HS-5 (cell line): ENCODE data around the gene QPRT.
"Not testable (repeated sequence)": the region's sequence is repeated elsewhere in the genome, so short reads cannot be mapped to it uniquely, and the experiment has no call there.

Experiments
- DNase-seq: peaks from one replicate; pipeline ENCODE4 v3.0.0-alpha.2; 2012; ENCODE audit warnings: low read depth

Gene QPRT

DNA sequence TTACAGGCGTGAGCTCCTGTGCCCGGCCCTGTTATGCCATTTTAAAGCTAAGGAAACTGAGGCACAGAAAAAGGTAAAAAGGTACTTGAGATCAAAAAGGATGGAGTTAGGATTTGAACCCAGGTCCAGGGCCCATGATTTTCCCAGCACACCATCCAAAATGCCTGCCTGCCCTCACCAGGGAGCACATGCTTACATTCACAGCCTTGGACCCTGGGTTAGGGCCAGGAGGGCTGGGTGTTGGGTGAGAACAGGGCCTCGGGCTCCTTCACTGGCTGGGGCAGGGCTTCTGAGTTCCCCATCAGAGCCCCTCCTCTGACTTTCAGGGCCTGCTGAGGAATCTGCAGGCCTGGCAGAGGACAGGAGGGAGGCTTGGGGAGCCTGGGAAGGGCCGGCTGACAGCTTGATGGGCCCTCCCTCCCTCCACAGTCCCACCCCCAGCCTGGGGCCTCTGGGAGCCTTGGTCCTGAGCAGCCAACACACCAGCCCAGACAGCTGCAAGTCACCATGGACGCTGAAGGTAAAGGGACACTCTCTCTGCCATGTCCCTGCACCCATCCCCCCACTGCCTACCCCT lies at the start of gene QPRT:
Gene QPRT, plus strand, starts transcription at position 490 of the 577 bp plus-strand sequence. Its CDS starts 18 bp downstream, at position 508.
- no peak for DNase-seq

DNA sequence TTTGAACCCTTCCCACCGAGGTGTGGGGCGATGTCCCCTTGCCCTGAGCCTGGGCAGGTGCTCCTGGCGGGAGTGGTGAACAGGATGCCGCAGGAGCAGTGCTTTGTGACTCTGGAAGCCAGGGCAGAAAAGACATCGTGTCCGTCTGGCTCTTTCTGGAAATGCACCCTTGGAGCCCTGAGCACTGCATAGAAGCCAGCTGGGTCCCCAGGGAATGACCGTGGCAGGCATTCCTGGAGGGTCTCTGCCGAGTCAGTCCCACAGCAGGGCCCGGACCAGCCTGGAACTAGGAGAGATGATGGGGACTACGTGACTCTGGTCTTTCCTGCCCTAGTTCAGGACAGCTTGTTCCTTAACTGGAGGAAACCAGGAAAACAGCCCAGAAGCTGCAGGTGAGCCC lies 49.7 kb upstream of the QPRT start:
- DNase-seq, result not testable (repeated sequence)

DNA sequence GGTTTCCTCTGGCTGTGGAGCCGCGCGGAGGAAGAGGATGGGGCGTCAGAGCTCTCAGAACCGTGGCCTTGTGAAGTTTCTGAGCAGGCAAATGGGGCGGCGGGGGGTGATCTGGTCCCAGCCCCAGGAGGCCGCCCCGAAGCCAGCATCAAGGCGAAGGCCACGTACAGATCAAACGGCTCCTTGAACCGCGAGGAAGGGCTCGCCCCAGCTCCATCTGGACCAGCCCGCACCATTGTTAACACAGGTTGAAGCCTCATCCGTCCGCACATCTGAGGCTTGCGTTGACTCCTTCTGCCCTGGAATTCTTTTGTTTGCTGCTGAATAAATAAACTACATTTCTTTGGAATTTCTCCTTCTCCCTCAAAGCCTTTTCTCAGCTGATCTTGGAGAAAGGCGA lies 47.3 kb upstream of the QPRT start:
- DNase-seq, result not testable (repeated sequence)

DNA sequence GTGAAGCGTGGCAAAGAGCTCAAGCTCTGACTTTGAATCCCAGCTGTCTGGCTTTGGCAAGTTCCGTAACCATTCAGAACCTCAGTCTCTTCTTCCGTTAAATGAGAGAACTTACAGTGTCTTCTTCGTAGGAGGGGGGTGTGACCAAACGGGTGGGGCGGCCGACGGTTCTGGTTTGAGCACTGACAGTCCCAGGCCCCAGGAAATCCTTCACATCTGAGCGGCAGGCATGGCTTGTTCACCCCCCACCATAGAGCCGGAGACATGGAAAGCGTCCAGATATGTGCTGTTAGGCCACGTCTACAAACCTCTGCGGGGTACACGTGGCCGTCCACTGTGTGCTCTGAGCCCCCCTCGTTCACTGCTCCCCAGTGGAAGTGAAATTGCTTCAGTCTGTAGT lies 43.1 kb upstream of the QPRT start:
- not testable (repeated sequence) for DNase-seq

DNA sequence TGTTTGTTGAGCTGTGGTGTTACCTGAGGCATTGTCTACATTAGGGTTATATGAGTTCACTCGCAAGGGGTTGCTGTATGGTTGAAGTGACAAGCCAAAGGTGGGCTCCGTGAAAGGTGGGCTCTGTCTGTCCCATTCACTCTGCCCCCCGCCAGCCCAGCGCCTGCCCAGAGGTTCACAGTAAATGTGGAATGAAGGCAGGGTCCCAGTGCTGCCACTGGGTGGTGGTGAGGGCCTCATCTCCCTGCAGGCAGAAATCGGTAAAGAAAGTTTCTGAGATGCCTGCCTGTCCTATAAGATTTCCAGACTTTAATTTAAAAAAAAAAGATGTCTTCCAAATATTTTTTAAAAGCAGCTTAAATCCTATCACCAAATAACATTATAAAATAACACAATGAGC lies 42.6 kb upstream of the QPRT start:
- DNase-seq, result not testable (repeated sequence)

DNA sequence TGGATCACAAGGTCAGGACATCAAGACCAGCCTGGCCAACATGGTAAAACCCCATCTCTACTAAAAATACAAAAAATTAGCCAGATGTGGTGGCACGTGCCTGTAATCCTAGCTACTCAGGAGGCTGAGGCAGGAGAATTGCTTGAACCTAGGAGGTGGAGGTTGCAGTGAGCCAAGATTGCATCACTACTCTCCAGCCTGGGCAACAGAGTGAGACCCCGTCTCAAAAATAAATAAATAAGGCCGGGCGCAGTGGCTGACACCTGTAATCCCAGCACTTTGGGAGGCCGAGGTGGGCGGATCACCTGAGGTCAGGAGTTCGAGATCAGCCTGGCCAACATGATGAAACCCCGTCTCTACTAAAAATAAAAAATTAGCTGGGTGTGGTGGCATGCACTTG lies 40.2 kb upstream of the QPRT start:
- DNase-seq, result not testable (repeated sequence)

DNA sequence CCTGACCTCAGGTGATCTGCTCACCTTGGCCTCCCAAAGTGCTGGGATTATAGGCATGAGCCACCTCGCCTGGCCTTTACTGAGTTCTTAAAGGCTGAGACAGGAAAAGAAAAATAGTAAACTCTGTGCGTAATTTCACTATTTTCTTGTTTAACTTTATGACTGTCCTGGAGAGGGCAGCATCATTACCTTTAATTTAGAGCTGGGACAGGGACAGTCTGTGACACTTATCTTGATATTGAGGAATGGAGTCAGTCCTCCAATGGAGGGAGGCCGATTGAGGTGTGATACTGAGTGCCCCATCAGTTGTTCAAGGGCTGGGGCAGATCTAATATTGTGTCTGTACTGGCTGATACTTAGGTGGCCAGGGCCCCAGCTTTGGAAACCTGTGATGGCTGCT lies 37.4 kb upstream of the QPRT start:
- no peak for DNase-seq

DNA sequence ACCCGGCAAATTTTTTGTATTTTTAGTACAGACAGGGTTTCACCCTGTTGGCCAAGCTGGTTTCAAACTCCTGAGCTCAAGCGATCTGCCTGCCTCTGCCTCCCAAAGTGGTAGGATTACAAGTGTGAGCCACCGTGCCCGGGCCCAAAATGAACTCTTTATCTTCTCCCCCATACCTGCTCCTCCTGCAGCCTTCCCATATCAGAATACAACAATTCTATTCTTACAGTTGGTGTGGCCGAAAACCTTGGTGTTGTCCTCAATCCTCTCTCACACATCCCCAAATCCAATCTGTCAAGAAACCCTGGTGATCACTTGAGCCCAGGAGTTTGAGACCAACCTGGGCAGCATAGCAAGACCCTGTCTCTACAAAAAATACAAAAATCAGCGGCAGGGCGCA lies 35.4 kb upstream of the QPRT start:
- no peak for DNase-seq

DNA sequence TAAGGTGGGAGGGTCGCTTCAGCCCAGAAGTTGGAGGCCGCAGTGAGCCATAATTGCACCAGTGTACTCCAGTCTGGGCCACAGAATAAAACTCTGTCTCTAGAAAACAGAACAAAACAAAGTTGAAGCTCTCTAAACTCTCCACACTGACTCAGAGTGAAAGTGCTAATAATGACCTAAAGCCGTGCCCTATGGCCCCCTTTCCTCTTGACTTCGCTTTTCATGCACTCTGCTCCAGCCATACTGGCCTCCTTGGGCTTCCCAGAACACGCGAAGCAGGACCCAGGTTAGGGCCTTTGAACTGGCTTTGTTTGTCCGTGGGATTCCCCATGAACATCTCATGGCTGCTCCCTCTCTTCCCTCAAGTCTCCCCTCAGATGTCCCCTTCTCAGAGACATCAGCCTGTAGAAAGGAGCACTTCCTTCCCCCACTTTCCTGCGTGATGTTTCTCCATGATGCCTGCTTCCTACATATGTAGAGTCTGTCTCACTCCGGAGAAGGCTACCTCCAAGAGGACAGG lies 34.6 kb upstream of the QPRT start:
- DNase-seq, result no peak

DNA sequence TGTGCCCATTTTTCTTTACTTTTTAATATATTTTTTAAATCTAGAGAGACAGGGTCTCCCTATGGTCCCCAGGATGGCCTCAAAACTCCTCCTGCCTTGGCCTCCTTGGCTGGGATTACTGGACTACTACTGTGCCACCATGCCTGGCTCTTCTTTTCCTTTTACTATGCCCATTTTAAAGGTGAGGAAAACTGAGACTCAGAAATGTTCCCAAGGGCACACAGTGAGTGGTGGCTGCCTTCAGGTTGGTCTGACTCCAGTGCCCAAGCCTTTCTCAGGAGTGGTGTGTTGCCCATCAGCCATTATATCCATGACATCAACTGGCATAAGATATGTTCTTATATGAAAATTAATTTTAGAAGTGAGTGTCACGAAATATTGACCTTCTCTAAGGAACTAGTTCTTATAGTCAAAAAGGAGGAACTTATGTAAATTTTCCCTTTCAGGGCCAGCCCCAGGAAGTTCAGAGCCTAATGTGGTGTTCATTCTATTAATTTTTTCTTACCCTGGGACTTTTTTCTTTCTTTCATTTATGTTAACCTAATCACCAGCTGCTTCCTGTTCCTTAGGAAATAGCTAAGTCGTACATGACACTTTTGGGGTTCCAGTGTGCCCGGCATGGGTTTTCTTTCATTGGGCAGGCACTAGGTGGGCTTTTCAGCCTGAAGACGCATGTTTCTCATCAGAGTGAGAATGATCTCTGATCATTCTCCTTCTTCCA lies 33.8 kb upstream of the QPRT start:
- DNase-seq, result no peak

DNA sequence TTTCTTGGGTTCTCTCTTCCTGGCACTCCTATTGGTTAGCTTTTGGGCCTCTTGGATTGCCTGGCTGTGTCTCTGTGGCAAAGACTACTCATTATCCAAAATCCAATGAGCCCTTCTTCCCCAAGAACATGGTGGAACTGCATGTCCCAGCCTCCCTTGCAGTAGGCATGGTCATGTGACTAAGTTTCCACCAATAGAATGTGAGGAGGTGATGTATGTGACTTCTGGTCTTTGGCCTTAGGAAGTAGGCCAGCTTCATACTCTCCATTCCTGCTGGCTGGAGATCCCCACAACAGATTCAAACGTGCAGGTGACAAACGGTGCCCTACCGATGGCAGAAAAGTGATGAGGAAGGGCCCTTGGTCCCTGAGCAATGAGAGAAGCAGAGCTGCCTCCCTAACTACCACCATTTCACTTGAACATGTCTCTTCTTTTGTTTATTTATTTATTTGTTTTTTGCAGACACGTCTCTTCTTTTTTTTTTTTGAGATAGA lies 33.2 kb upstream of the QPRT start:
- DNase-seq, result no peak

DNA sequence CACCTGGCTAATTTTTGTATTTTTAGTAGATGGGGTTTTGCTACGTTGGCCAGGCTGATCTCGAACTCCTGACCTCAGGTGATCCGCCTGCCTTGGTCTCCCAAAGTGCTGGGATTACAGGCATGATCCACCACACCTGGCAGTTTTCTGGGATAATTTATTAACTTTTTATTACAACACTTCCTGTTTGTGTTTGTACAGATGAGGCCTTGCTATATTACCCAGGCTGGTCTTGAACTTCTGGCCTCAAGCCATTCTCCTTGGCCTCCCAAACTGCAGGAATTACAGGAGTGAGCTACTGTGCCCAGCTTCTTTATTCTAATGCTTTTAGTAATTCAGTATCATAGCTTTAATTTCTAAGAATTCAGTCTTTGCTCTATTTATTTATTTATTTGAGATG lies 32.0 kb upstream of the QPRT start:
- DNase-seq, result no peak

DNA sequence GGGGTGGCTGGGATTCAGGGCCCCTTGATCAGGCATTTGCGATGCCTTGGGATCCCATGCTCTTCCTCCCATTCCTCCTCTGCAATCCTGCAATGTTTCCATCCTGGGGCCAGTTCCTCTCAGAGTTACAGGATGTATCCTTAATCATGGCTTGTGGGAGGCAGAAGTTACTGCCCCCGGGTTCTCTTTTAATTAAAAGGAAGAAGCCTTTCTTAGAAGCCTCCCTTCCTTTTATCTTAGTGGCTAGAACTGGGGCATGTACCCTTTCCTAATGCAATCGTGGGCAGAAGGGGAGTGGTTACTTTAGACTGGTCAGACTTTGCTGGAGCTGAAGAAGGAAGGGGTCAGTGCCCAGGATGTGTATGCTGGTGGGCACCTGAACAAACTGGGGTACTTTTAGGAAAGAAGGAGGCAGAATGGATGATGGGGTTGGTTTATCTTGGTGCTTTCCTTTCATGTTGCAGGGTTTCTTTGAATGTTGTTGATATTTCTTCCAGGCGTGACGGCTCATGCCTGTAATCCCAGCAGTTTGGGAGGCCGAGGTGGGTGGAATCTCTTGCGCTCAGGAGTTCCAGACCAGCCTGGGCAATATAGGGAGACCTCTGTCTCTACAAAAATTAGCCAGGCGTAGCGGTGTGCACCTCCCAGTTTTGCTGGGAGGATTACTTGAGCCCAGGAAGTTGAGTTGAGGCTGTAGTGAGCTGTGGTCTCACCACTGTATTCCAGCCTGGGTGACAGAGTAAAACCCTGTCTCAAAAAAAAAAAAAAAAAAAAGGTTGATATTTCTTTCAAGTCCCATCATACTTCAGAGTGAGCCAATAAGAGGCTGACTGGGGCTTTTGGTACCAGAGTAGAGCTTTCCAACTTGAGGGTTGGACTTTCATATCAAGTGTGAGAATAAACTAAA lies 29.1 kb upstream of the QPRT start:
- DNase-seq, result no peak

DNA sequence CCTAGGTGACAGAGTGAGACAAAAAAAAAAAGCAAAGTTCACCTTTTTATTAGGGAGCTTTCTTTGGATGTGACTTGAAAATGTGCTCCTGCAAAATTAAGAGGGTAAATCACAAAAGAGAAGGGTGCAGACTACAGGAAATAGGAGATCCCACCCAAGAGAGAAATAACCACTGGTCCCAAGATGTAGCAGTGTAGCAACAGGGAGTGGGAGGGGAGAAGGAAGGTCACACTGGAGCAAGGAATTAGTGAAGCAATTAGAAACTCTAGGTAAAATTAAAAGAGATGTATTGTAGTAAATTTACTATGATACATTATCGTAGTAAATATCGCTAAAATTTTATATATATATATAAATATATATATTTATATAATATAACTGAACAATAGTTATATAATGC lies 28.2 kb upstream of the QPRT start:
- no peak for DNase-seq

DNA sequence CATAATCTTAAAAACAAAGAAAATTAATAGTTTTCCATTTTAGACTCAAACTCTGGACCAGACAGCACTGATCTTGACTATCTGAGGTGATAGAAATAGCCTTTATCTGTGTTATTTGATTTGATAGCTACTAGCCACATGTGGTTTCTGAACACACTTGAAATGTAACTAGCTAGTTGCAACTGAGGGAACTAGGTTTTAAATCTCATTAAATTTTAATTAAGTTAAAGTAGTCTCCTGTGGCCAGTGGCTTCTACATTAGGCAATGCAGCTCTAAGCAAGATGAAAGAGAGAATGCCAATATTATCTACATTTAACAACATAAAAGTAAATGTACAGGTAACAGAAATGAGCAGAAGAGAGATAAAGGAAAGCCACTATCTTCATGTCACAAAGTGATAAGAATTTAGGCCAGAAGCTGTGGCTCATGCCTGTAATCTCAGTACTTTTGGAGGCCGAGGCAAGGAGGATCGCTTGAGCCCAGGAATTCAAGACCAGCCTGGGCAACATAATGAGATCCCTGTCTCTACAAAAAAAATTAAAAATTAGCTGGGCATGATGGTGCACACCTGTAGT lies 27.1 kb upstream of the QPRT start:
- no peak for DNase-seq

DNA sequence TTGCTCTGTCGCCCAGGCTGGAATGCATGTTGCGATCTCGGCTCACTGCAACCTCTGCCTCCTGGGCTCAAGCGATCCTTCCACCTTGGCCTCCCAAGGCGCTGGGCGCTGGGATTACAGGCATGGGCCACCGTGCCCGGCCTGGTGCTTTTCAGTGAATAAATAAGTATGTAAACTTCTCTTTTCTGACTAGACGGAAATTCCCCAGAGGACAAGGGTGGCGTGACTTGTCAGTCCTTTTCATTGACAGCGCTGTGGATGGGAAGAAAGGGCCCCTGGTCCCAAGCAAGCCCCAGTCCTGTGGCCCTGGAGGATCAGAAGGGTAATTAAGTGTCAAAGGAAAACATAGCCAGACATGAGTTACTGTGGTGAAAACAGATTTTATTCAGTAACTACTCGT lies 25.5 kb upstream of the QPRT start:
- DNase-seq, result no peak

DNA sequence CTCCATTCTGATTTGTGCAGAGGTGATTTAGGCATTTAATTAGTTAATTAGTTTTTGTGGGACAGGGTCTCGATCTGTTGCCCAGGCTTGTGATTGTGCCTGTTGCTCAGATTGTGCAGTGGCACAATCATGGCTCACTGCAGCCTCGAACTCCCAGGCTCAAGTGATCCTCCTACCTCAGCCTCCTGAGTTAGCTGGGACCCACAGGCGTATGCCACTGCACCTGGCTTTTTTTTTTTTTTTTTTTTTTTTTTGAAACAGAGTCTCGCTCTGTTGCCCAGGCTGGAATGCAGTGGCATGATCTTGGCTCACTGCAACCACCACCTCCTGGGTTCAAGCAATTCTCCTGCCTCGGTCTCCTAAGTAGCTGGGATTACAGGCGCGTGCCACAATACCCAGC lies 25.1 kb upstream of the QPRT start:
- not testable (repeated sequence) for DNase-seq

DNA sequence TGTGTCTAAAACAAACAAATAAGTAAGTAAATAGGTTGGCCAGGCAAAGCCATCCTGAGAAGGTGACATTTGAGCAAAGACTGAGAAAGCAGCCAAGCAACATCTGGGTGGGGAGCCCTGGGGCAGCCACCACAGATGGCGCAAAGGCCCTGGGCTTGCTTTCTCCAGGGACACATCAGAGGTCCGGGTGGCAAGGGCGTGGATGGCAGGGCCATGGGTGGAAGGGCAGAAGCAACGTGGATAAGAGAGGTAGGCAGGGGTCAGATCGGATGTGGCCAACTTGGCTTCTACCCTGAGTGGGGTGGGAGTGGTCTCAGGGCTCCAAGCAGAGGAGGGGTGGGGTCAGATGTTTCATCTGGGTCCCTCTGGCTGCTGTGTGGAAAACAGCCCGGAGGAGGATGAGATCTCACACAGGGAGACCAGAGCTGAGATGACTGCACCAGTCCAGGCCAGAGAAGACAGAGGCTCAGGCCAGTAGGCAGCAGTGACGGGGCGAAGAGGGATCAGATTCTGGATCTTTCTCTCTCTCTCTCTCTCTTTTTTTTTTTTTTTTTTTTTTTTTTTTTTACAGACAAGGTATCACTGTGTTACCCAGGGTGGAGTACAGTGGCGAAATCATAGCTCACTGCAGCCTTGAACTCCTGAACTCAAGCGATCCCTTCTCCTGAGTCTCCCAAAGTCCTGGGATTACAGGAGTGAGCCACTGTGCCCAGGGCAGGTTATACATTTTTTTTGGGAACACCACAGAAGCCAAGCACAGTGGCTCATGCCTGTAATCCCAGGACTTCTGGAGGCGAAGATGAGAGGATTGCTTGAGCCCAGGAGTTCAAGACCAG lies 22.1 kb upstream of the QPRT start:
- no peak for DNase-seq

DNA sequence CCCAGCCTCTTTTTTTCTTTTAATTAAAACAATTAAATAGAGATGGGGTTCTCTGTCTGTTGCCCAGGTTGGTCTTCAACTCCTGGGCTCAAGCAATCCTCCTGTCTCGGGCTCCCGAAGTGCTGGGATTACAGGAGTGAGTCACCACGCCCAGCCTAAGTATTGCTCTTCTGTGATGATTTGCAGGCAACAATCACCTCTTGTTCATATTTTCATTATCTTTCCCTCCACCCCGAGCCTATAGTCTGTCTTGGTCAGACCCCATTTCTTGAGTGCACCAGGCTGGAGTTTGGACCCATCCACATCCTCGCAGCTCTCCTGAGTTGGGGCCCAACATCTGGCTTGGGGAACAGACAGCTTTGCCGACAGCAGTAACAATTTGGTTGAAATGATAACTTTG lies 20.3 kb upstream of the QPRT start:
- no peak for DNase-seq

DNA sequence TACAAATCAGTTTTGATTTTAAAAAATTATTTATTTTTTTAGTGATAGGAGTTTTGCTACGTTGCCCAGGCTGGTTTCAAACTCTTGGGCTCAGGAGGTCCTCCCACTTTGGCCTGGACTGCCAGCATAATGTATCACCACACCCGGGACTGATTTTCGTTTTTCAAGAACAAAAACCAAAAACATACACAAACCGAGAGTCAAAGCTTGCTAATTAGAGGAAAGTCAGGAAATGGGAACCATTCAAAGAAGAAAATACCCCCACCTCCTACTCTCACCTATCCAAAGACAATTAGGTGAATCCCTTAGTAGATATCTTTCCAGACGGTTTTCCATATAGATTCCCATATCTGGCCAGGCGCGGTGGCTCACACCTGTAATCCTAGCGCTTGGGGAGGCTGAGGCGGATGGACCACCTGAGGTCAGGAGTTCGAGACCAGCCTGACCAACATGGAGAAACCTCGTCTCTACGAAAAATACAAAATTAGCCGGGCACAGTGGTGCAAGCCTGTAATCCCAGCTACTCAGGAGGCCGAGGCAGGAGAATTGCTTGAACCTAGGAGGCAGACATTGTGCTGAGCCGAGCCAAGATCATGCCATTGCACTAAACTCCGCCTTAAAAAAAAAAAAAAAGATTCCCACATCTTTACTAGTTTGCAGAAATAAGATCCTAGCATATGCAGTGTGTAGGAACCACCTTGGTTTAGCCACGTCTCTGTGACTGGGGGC lies 16.8 kb upstream of the QPRT start:
- DNase-seq, result no peak

DNA sequence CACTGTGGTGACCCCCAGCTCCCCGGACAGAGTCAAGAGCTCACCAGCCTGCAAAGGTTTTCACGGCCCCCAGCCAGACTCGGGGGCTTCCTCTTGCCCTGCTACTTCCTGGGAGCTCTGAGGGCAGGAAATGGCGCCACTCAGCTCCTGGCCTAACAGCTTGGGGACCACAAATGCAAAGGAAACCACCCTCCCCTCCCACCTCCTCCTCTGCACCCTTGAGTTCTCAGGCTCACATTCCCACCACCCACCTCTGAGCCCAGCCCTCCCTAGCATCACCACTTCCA lies 16.3 kb upstream of the QPRT start:
- DNase-seq, result no peak
